IMR-90 (cell line): Measurements from ENCODE around the gene AUTS2. TPM values are rescaled to one million over a fixed set of nuclear protein-coding genes. Genes with fewer than 3 reads are reported as not detected.

ENCODE experiments used
- ATAC-seq: fragments of 200-7000 bp; cut with Tn5 transposase; 2 replicates; pipeline ENCODE4 v1.9.1; 2020; ENCODE audit warnings: low read depth, mild to moderate bottlenecking, moderate library complexity
- BruUV-seq: library from RNA; stranded (reverse); fragments of 400-500 nt; replicated peaks from 2 replicates; lab custom pipeline; 2021; lab: Mats Ljungman, UMichigan
- CTCF ChIA-PET: fragments of 300-600 bp; formaldehyde crosslinking; extraction: SDS; loops from one replicate; lab custom pipeline; 2021; ENCODE audit warnings: antibody characterized with exemption; lab: Yijun Ruan, JAX
- POLR2A ChIA-PET: fragments of 300-600 bp; sonication (Branson Sonifier 250); formaldehyde crosslinking; loops from one replicate; lab custom pipeline; 2022; ENCODE audit warnings: antibody characterized with exemption; ENCODE audit not compliant: unreplicated experiment; lab: Charles Lee
- DNase-seq: peaks from one replicate; pipeline ENCODE4 v3.0.0; 2013
- H2AFZ ChIP-seq: replicated peaks from 2 replicates; pipeline ENCODE3; 2013; ENCODE audit warnings: low read length, mild to moderate bottlenecking; ENCODE audit not compliant: poor library complexity
- H2AK5ac ChIP-seq: 2 replicates; pipeline ENCODE4 v1.6.1; 2013; ENCODE audit warnings: low read depth, low read length, inconsistent platforms
- H2AK9ac ChIP-seq: replicated peaks from 2 replicates; pipeline ENCODE3; 2013; ENCODE audit warnings: mild to moderate bottlenecking, low read depth, low read length, moderate library complexity; ENCODE audit not compliant: poor library complexity
- H2BK120ac ChIP-seq: 2 replicates; pipeline ENCODE4 v1.6.1; 2013; ENCODE audit warnings: low read depth, low read length, inconsistent platforms
- H2BK15ac ChIP-seq: 3 replicates; pipeline ENCODE4 v1.6.1; 2013; ENCODE audit warnings: low read depth, low read length, inconsistent platforms
- H2BK20ac ChIP-seq: 2 replicates; pipeline ENCODE4 v1.6.1; 2013; ENCODE audit warnings: low read depth, mild to moderate bottlenecking, inconsistent platforms, low read length, moderate library complexity
- H2BK5ac ChIP-seq: 2 replicates; pipeline ENCODE4 v1.6.1; 2013; ENCODE audit warnings: mild to moderate bottlenecking, low read depth, low read length, inconsistent platforms; ENCODE audit not compliant: poor library complexity, severe bottlenecking
- H3K14ac ChIP-seq: replicated peaks from 2 replicates; pipeline ENCODE4 v1.6.1; 2013; ENCODE audit warnings: low read depth, low read length, inconsistent platforms
- H3K18ac ChIP-seq: 2 replicates; pipeline ENCODE4 v1.6.1; 2013; ENCODE audit warnings: low read depth, low read length, control low read depth
- H3K23ac ChIP-seq: 2 replicates; pipeline ENCODE4 v1.6.1; 2013; ENCODE audit warnings: low read depth, low read length, inconsistent platforms
- H3K27ac ChIP-seq: 2 replicates; pipeline ENCODE4 v1.5.1; 2013; ENCODE audit warnings: mild to moderate bottlenecking, control low read depth, low read length; ENCODE audit not compliant: insufficient read depth
- H3K27me3 ChIP-seq: 2 replicates; pipeline ENCODE4 v1.6.1; 2013; ENCODE audit warnings: low read length; ENCODE audit not compliant: control insufficient read depth, insufficient read depth
- H3K36me3 ChIP-seq: 2 replicates; pipeline ENCODE4 v1.6.1; 2013; ENCODE audit warnings: low read length, mixed read lengths; ENCODE audit not compliant: control insufficient read depth, insufficient read depth
- H3K4ac ChIP-seq: 2 replicates; pipeline ENCODE4 v1.6.1; 2013; ENCODE audit warnings: low read depth, low read length, inconsistent platforms
- H3K4me1 ChIP-seq: 2 replicates; pipeline ENCODE4 v1.6.1; 2013; ENCODE audit warnings: low read length, mixed read lengths; ENCODE audit not compliant: control insufficient read depth, insufficient read depth
- H3K4me2 ChIP-seq: 2 replicates; pipeline ENCODE4 v1.6.1; 2013; ENCODE audit warnings: low read depth, mild to moderate bottlenecking, control low read depth, low read length, moderate library complexity
- H3K4me3 ChIP-seq: 2 replicates; pipeline ENCODE4 v1.5.1; 2013; ENCODE audit warnings: low read depth, mild to moderate bottlenecking, control low read depth, low read length, moderate library complexity; ENCODE audit not compliant: insufficient read depth
- H3K56ac ChIP-seq: 2 replicates; pipeline ENCODE4 v1.6.1; 2013; ENCODE audit warnings: low read length, inconsistent platforms; ENCODE audit not compliant: insufficient read depth; ENCODE audit errors: extremely low read depth
- H3K79me1 ChIP-seq, 2 experiments: 2 replicates each; pipeline ENCODE4 v1.6.1; 2013; ENCODE audit warnings: low read length in 2 of 2, inconsistent platforms in 1 of 2, low read depth in 1 of 2
- H3K9ac ChIP-seq: 2 replicates; pipeline ENCODE4 v1.6.1; 2013; ENCODE audit warnings: low read depth, low read length, control low read depth
- H3K9me1 ChIP-seq: 2 replicates; pipeline ENCODE4 v1.6.1; 2013; ENCODE audit warnings: low read length, inconsistent platforms; ENCODE audit not compliant: insufficient read depth
- H3K9me3 ChIP-seq: 2 replicates; pipeline ENCODE4 v1.6.1; 2013; ENCODE audit warnings: low read length; ENCODE audit not compliant: control insufficient read depth, insufficient read depth
- H4K20me1 ChIP-seq: 2 replicates; pipeline ENCODE4 v1.6.1; 2013; ENCODE audit warnings: low read length, inconsistent platforms; ENCODE audit not compliant: insufficient read depth
- H4K5ac ChIP-seq: 2 replicates; pipeline ENCODE4 v1.6.1; 2013; ENCODE audit warnings: mild to moderate bottlenecking, low read depth, low read length, control low read depth
- H4K8ac ChIP-seq, 2 experiments: 2 replicates each; pipeline ENCODE4 v1.6.1; 2013; ENCODE audit warnings: low read depth in 2 of 2, low read length in 2 of 2, control low read depth in 1 of 2, inconsistent platforms in 1 of 2
- H4K91ac ChIP-seq: 2 replicates; pipeline ENCODE4 v1.6.1; 2013; ENCODE audit warnings: low read depth, low read length, inconsistent platforms; ENCODE audit not compliant: insufficient read depth
- RAD21 ChIP-seq: IDR thresholded peaks from 2 replicates; pipeline ENCODE4 v1.6.1; 2012; ENCODE audit warnings: low read length, improper control_type of control experiment
- WGBS, 2 experiments: methylation state at CpG; one replicate each; pipeline versions ENCODE4 v1.1.5 to v1.1.7; 2013; ENCODE audit warnings: missing lambda C conversion rate in 2 of 2; ENCODE audit not compliant: insufficient read length in 1 of 2; ENCODE audit errors: extremely low coverage in 2 of 2; 5-methylcytosine and 5-hydroxymethylcytosine counted together
- dilution Hi-C: fragments of 300-500 bp; cut with HindIII; formaldehyde crosslinking; loops from one replicate; pipeline ENCODE4 v1.14.3; 2018; ENCODE audit warnings: low sequenced_read_pairs; ENCODE audit not compliant: unreplicated experiment
- in situ Hi-C: fragments of 300-500 bp; cut with MboI; formaldehyde crosslinking; loops from 3 replicates; pipeline ENCODE4 v1.14.3; 2019; ENCODE audit warnings: low sequenced_read_pairs, inconsistent platforms, mixed read lengths
- intact Hi-C: fragments of 100-400 bp; cut with micrococcal nuclease; formaldehyde crosslinking; loops from 2 replicates; pipeline ENCODE4 v1.10.0; 2022
- polyA plus RNA-seq, 3 experiments: library from polyadenylated mRNA; depleted of rRNA; stranded (reverse); fragments of >200 nt; gene quantifications; 2 replicates each; pipeline ENCODE4 v1.2.3, GENCODE V29; 2012; ENCODE audit warnings: low replicate concordance in 1 of 3
- total RNA-seq: library from RNA; depleted of rRNA; stranded (reverse); fragments of >200 nt; gene quantifications from 2 replicates; pipeline ENCODE4 v1.2.3, GENCODE V29; 2012
- TF ChIP-seq, protein P1 (sequence below): conservative IDR thresholded peaks from 2 replicates; pipeline ENCODE4 v1.5.1; 2012; ENCODE audit warnings: mild to moderate bottlenecking, low read depth, low read length, improper control_type of control experiment

The AUTS2 gene
- total and polyA plus RNA-seq, 2 of the 4 experiments (the other 2 are of a cell fraction) = 0.90 to 3.0 TPM

DNA sequence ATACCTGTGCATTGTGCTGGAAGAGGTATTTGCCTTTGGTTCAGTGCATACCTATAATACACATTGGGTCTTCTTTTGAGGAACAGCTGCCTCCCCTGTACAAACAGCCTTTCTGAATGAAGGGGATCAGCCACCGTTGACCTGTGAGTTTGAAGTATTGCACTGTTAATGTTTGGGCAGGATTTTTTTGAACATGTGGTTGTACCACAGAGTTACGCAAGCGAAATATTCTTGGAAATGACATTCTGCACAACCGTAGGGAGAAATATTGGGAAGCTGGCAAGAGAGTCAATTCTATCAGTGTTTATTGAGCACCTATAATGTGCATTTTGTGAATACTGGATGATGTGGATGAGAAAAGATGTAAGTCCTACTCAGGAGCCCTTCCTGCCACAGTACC lies 270.6 kb downstream of the AUTS2 start:
- Histone ChIP-seq H3K14ac (no peak overlapping the region), H3K56ac (no peak overlapping the region), H3K9me1 (no peaks in the 10 kb centered on the region), H3K27ac (no peak overlapping the region), H3K4me1 (no peaks in the 10 kb centered on the region), H4K91ac (no peak overlapping the region), H2AK9ac (no peak overlapping the region), H2BK120ac (no peak overlapping the region), H2BK15ac (no peak overlapping the region), H2BK5ac (no peak overlapping the region), H3K4ac (no peak overlapping the region), H3K23ac (no peak overlapping the region), H3K79me1 (no peaks in the 10 kb centered on the region), H3K9ac (no peak overlapping the region), H3K9me3 (no peaks in the 10 kb centered on the region), H4K5ac (no peak overlapping the region), H3K36me3 (no peaks in the 10 kb centered on the region), H3K4me3 (no peak overlapping the region), H3K27me3 (no peaks in the 10 kb centered on the region), H3K18ac (no peak overlapping the region), H2BK20ac (no peak overlapping the region), H4K20me1 (no peaks in the 10 kb centered on the region), H2AFZ (no peak overlapping the region), H4K8ac (no peak overlapping the region), H3K4me2 (no peak overlapping the region), H2AK5ac (no peak overlapping the region)
- DNase-seq = no peak
- BruUV-seq = no TSS peak
- dilution Hi-C loops = no loop called here
- intact Hi-C loops = no loop called here
- POLR2A ChIA-PET = no interaction called here
- in situ Hi-C loops = no loop called here
- CTCF ChIA-PET = no interaction called here
- no peak for TF ChIP-seq RAD21
- TF ChIP-seq, protein P1, sequence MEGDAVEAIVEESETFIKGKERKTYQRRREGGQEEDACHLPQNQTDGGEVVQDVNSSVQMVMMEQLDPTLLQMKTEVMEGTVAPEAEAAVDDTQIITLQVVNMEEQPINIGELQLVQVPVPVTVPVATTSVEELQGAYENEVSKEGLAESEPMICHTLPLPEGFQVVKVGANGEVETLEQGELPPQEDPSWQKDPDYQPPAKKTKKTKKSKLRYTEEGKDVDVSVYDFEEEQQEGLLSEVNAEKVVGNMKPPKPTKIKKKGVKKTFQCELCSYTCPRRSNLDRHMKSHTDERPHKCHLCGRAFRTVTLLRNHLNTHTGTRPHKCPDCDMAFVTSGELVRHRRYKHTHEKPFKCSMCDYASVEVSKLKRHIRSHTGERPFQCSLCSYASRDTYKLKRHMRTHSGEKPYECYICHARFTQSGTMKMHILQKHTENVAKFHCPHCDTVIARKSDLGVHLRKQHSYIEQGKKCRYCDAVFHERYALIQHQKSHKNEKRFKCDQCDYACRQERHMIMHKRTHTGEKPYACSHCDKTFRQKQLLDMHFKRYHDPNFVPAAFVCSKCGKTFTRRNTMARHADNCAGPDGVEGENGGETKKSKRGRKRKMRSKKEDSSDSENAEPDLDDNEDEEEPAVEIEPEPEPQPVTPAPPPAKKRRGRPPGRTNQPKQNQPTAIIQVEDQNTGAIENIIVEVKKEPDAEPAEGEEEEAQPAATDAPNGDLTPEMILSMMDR = no peak
- no peak for ATAC-seq
- 71% methylated on average over 3 of the region's 4 CpGs; no CpG with 5 or more reads in 1 of the 2 experiments for WGBS, 2 experiments
